Endothelial cell of umbilical vein (primary cell): ENCODE data around the gene GIPR. TPM values are rescaled to one million over a fixed set of nuclear protein-coding genes. Genes with fewer than 3 reads are reported as not detected.

Experiments used
- BruUV-seq: library from RNA; stranded (reverse); fragments of 400-500 nt; replicated peaks from 2 replicates; lab custom pipeline; 2021; lab: Mats Ljungman, UMichigan
- CTCF ChIA-PET: fragments of 300-600, 350-600 bp; sonication (Branson Sonifier 250); formaldehyde crosslinking; loops from one replicate; lab custom pipeline; 2021; ENCODE audit warnings: antibody characterized with exemption, inconsistent platforms; lab: Charles Lee
- POLR2A ChIA-PET: fragments of 300-600, 350-600 bp; sonication (Branson Sonifier 250); formaldehyde crosslinking; loops from one replicate; lab custom pipeline; 2021; ENCODE audit warnings: antibody characterized with exemption, inconsistent platforms; lab: Charles Lee
- DNase-seq: peaks from one replicate; pipeline ENCODE4 v3.0.0-alpha.2; 2011; ENCODE audit warnings: low read depth, low spot score
- FAIRE-seq: peaks from 2 replicates; lab custom pipeline; 2011; peaks lifted over from hg19 to GRCh38; lab: Jason Lieb, UNC
- H2AFZ ChIP-seq: 2 replicates; pipeline ENCODE4 v1.6.0; 2012; ENCODE audit warnings: low read depth, low read length, control low read depth, inconsistent platforms
- H3K27ac ChIP-seq: 2 replicates; pipeline ENCODE4 v1.5.1; 2011; ENCODE audit warnings: low read depth, mild to moderate bottlenecking, control low read depth, low read length, moderate library complexity; ENCODE audit not compliant: insufficient read depth
- H3K27me3 ChIP-seq, 2 experiments: 2 replicates each; pipeline versions ENCODE4 v1.6.0 to v1.6.1; 2011; ENCODE audit warnings: low read length in 2 of 2, mixed read lengths in 1 of 2; ENCODE audit not compliant: control insufficient read depth in 2 of 2, insufficient read depth in 2 of 2
- H3K36me3 ChIP-seq, 2 experiments: 2 replicates in 1 of 2; 3 replicates in 1 of 2; pipeline ENCODE4 v1.5.1; 2011; ENCODE audit warnings: low read length in 2 of 2, mild to moderate bottlenecking in 1 of 2, moderate library complexity in 1 of 2; ENCODE audit not compliant: control insufficient read depth in 2 of 2, insufficient read depth in 2 of 2; ENCODE audit errors: extremely low read depth in 1 of 2
- H3K4me1 ChIP-seq: 3 replicates; pipeline ENCODE4 v1.5.1; 2011; ENCODE audit warnings: mild to moderate bottlenecking, low read length; ENCODE audit not compliant: control insufficient read depth, insufficient read depth; ENCODE audit errors: extremely low read depth
- H3K4me2 ChIP-seq: 2 replicates; pipeline ENCODE4 v1.6.1; 2011; ENCODE audit warnings: low read length, control low read depth, mixed read lengths; ENCODE audit not compliant: insufficient read depth
- H3K4me3 ChIP-seq, 3 experiments: fragments of 200-600 bp in 1 of 3; sonication (generic), shearing (Covaris generic) in 1 of 3; replicated peaks in 1 of 3; 2 replicates each; pipeline ENCODE4 v1.5.1; 2011 to 2016; ENCODE audit warnings: control low read depth in 3 of 3, low read length in 3 of 3, mild to moderate bottlenecking in 2 of 3, inconsistent platforms in 1 of 3, low read depth in 1 of 3, moderate library complexity in 1 of 3; ENCODE audit not compliant: insufficient read depth in 1 of 3
- H3K79me2 ChIP-seq: 2 replicates; pipeline ENCODE4 v1.6.0; 2012; ENCODE audit warnings: low read length, inconsistent platforms; ENCODE audit not compliant: control insufficient read depth, insufficient read depth
- H3K9ac ChIP-seq: replicated peaks from 2 replicates; pipeline ENCODE3; 2011; ENCODE audit warnings: low read length, control low read depth; ENCODE audit not compliant: insufficient read depth; ENCODE audit errors: extremely low read depth
- H3K9me1 ChIP-seq: replicated peaks from 3 replicates; pipeline ENCODE4 v1.6.0; 2011; ENCODE audit warnings: mild to moderate bottlenecking, low read length; ENCODE audit not compliant: control insufficient read depth, insufficient read depth; ENCODE audit errors: extremely low read depth
- H3K9me3 ChIP-seq: replicated peaks from 2 replicates; pipeline ENCODE4 v1.5.1; 2012; ENCODE audit warnings: low read length, inconsistent platforms; ENCODE audit not compliant: control insufficient read depth, insufficient read depth
- H4K20me1 ChIP-seq: replicated peaks from 2 replicates; pipeline ENCODE3; 2011; ENCODE audit warnings: mild to moderate bottlenecking, low read length; ENCODE audit not compliant: control insufficient read depth, insufficient read depth; ENCODE audit errors: extremely low read depth
- CTCF ChIP-seq, 2 donors: IDR thresholded peaks; 1 replicate in 1 of 2; 2 replicates in 1 of 2; pipeline ENCODE4 v1.5.1; 2011; ENCODE audit warnings: low read length in 2 of 2, mild to moderate bottlenecking in 2 of 2, moderate library complexity in 2 of 2, control low read depth in 1 of 2, inconsistent platforms in 1 of 2, low read depth in 1 of 2; ENCODE audit not compliant: insufficient read depth in 1 of 2; ENCODE audit errors: extremely low read depth in 1 of 2
- EZH2 ChIP-seq: IDR thresholded peaks from 2 replicates; pipeline ENCODE4 v1.6.1; 2012; ENCODE audit warnings: borderline replicate concordance, low read depth, mild to moderate bottlenecking, moderate library complexity, low read length, inconsistent platforms; ENCODE audit not compliant: severe bottlenecking
- FOS ChIP-seq: IDR thresholded peaks from 2 replicates; pipeline ENCODE4 v1.6.1; 2011; ENCODE audit warnings: mild to moderate bottlenecking, low read length, moderate library complexity, borderline replicate concordance; ENCODE audit not compliant: insufficient read depth
- GATA2 ChIP-seq: IDR thresholded peaks from 2 replicates; pipeline ENCODE4 v1.7.0; 2011; ENCODE audit warnings: low read depth, mild to moderate bottlenecking, moderate library complexity, mixed read lengths, low read length; ENCODE audit not compliant: insufficient read length, insufficient read depth
- JUN ChIP-seq: IDR thresholded peaks from 2 replicates; pipeline ENCODE4 v1.6.1; 2011; ENCODE audit warnings: borderline replicate concordance, low read depth; ENCODE audit not compliant: insufficient read length, insufficient read depth
- MYC ChIP-seq: IDR thresholded peaks from one replicate; pipeline ENCODE4 v1.6.1; 2011; ENCODE audit warnings: mild to moderate bottlenecking, low read depth, low read length
- POLR2AphosphoS5 ChIP-seq: IDR thresholded peaks from 2 replicates; pipeline ENCODE4 v1.6.1; 2012; ENCODE audit warnings: low read depth, mild to moderate bottlenecking, control low read depth, low read length, moderate library complexity; ENCODE audit not compliant: insufficient read depth
- dilution Hi-C: fragments of 300-500 bp; cut with MboI; formaldehyde crosslinking; loops from one replicate; pipeline ENCODE4 v1.15.0; 2019; ENCODE audit warnings: low sequenced_read_pairs; ENCODE audit not compliant: extremely low pct_ligation_motif_present
- intact Hi-C: fragments of 100-400 bp; cut with micrococcal nuclease; formaldehyde crosslinking; loops from one replicate; pipeline ENCODE4 v1.10.0; 2022
- polyA plus RNA-seq, 4 experiments: library from polyadenylated mRNA; depleted of rRNA in 3 of 4; stranded (reverse) in 3 of 4; unstranded in 1 of 4; fragments of >200 nt; gene quantifications; 2 replicates each; pipeline versions ENCODE4 v1.2.1 to v1.2.3, GENCODE V29; 2011 to 2012; ENCODE audit warnings: missing spikeins in 1 of 4
- total RNA-seq: library from RNA; stranded (reverse); gene quantifications from 2 replicates; pipeline ENCODE4 v1.2.3, GENCODE V29; 2021

GIPR gene
- total and polyA plus RNA-seq, 2 donors (not counting 3 experiments of a cell fraction or from before 2014, with no cell fraction given) = not detected

- FAIRE-seq (no peak), DNase-seq (no peak)
- CTCF ChIA-PET = no interaction called here
- Histone ChIP-seq H3K9me3 (no peaks in the 10 kb centered on the region), H4K20me1 (no peaks in the 10 kb centered on the region), H3K36me3 (no peaks in the 10 kb centered on the region), H2AFZ (no peak overlapping the region), H3K4me2 (no peak overlapping the region), H3K9me1 (no peaks in the 10 kb centered on the region), H3K27ac (no peak overlapping the region), H3K4me1 (peaks cover 28% of the 10 kb centered on the region), H3K4me3 (no peak overlapping the region), H3K9ac (no peak overlapping the region), H3K27me3 (no peaks in the 10 kb centered on the region), H3K79me2 (no peaks in the 10 kb centered on the region)
- TF ChIP-seq JUN = no peak
- no peak for TF ChIP-seq GATA2
- no peak for TF ChIP-seq FOS
- no peak for TF ChIP-seq CTCF (IDR thresholded peaks at IDR 0.05; ENCODE audit: extremely low read depth in 1 of 2, insufficient read depth in 1 of 2, low read depth in 1 of 2, low read length in 2 of 2)
- no peak for TF ChIP-seq MYC
- TF ChIP-seq EZH2 = no peak
- no peak for TF ChIP-seq POLR2AphosphoS5
- no TSS peak for BruUV-seq
- dilution Hi-C loops (no loop called here), intact Hi-C loops (no loop called here)
- POLR2A ChIA-PET = no interaction called here
Observed at GRCh38 chr19:45636902-45637301, 31.1 kb upstream of the GIPR start.
